BLaER1 treated with 17β-estradiol and CSF1 and Interleukin-3, amounts not matched to agents 10 nM and 100 nM (cell line): ENCODE data around the gene ATP12A.

Experiments
- H3K27ac ChIP-seq, 11 experiments: shearing (Covaris generic); formaldehyde crosslinking; 2 replicates each; pipeline ENCODE4 v1.8.1; 2022
- H3K27me3 ChIP-seq, 11 experiments: shearing (Covaris generic); formaldehyde crosslinking; 2 replicates each; pipeline ENCODE4 v1.8.1; 2022
- H3K36me3 ChIP-seq, 11 experiments: shearing (Covaris generic); formaldehyde crosslinking; 2 replicates each; pipeline ENCODE4 v1.8.1; 2022
- H3K4me1 ChIP-seq, 10 experiments: shearing (Covaris generic); formaldehyde crosslinking; 2 replicates each; pipeline ENCODE4 v1.8.1; 2022
- H3K4me2 ChIP-seq, 11 experiments: shearing (Covaris generic); formaldehyde crosslinking; 2 replicates each; pipeline ENCODE4 v1.8.1; 2022
- H3K4me3 ChIP-seq, 10 experiments: shearing (Covaris generic); formaldehyde crosslinking; 2 replicates each; pipeline ENCODE4 v1.8.1; 2022
- H3K9ac ChIP-seq, 11 experiments: shearing (Covaris generic); formaldehyde crosslinking; 2 replicates each; pipeline ENCODE4 v1.8.1; 2022
- H3K9me3 ChIP-seq, 11 experiments: shearing (Covaris generic); formaldehyde crosslinking; replicated peaks in 1 of 11; 2 replicates each; pipeline ENCODE4 v1.8.1; 2022
- H4K20me1 ChIP-seq, 11 experiments: shearing (Covaris generic); formaldehyde crosslinking; 2 replicates each; pipeline ENCODE4 v1.8.1; 2022
- Cebpa-rat ChIP-seq, 11 experiments: shearing (Covaris generic); IDR thresholded peaks; 2 replicates each; pipeline ENCODE4 v1.8.1; 2022

The ATP12A gene

DNA sequence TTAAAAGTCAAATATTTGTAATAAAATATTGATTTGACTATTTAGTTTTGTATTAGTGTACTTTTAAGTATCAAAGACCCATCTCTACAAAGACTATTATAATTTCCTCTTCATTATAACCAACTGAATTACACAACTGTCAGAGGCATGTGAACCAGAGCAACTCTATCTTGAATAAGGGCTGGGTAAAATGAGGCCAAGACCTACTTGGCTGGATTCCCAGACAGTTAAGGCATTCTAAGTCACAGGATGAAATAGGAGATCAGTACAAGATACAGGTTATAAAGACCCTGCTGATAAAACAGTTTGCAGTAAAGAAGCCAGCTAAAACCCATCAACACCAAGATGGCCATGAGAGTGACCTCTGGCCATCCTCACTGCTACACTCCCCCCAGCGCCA lies 36.2 kb upstream of the ATP12A start:
- Histone ChIP-seq H3K4me2 (no peak overlapping the region), H3K4me1 (no peaks in the 10 kb centered on the region), H4K20me1 (no peaks in the 10 kb centered on the region), H3K9me3 (no peaks in the 10 kb centered on the region), H3K9ac (no peak overlapping the region), H3K36me3 (no peaks in the 10 kb centered on the region), H3K27me3 (no peaks in the 10 kb centered on the region), H3K4me3 (no peak overlapping the region), H3K27ac (no peak overlapping the region)
- TF ChIP-seq Cebpa-rat (IDR thresholded peaks at IDR 0.05), result no peak

DNA sequence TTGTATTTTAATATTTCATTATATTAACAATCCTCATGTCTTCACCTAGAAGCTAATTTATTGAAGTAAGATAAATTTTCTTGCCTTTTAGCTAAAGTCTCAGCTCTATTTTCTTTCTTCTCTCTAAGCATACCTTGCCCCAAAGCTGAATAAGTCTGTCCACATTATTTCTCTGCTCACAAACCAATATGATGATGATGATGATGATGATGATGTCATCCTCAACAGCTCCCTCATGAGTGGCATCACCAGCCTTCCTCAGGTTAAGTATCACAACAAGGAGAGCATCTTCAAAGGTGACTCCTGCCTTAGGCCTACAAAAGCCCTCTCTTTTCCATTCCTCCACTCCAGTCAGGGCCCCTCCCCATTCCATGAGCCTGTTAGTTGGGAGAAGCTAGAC lies 31.9 kb upstream of the ATP12A start:
- Histone ChIP-seq H4K20me1 (no peaks in the 10 kb centered on the region), H3K36me3 (no peaks in the 10 kb centered on the region), H3K4me1 (no peaks in the 10 kb centered on the region), H3K27ac (no peak overlapping the region), H3K4me3 (no peak overlapping the region), H3K9me3 (no peaks in the 10 kb centered on the region), H3K9ac (no peak overlapping the region), H3K4me2 (no peak overlapping the region), H3K27me3 (no peaks in the 10 kb centered on the region)
- TF ChIP-seq Cebpa-rat (IDR thresholded peaks at IDR 0.05), result no peak

GRCh38 chr13:24648983-24649687 lies 31.1 kb upstream of the ATP12A start:
- no peak overlapping the region for H3K9ac ChIP-seq
- H3K4me3 ChIP-seq, result no peak overlapping the region
- H3K4me1 ChIP-seq, result no peaks in the 10 kb centered on the region
- H3K36me3 ChIP-seq, result no peaks in the 10 kb centered on the region
- no peak overlapping the region for H3K27ac ChIP-seq
- TF ChIP-seq Cebpa-rat (IDR thresholded peaks at IDR 0.05), result no peak
- no peaks in the 10 kb centered on the region for H3K9me3 ChIP-seq
- H3K27me3 ChIP-seq, result no peaks in the 10 kb centered on the region
- H4K20me1 ChIP-seq, result no peaks in the 10 kb centered on the region
- peak overlapping the region in 1 of 11 experiments; percentile 5; a peak in 1 of 22 replicates for H3K4me2 ChIP-seq

- no peaks in the 10 kb centered on the region for H3K9me3 ChIP-seq
- no peak overlapping the region for H3K4me2 ChIP-seq
- no peaks in the 10 kb centered on the region for H3K4me1 ChIP-seq
- no peaks in the 10 kb centered on the region for H3K27me3 ChIP-seq
- H3K9ac ChIP-seq, result no peak overlapping the region
- no peak overlapping the region for H3K27ac ChIP-seq
- TF ChIP-seq Cebpa-rat (IDR thresholded peaks at IDR 0.05), result no peak
- H3K4me3 ChIP-seq, result no peak overlapping the region
- no peaks in the 10 kb centered on the region for H3K36me3 ChIP-seq
- H4K20me1 ChIP-seq, result no peaks in the 10 kb centered on the region
Measured at GRCh38 chr13:24649688-24650043, 30.5 kb upstream of the ATP12A start.

DNA sequence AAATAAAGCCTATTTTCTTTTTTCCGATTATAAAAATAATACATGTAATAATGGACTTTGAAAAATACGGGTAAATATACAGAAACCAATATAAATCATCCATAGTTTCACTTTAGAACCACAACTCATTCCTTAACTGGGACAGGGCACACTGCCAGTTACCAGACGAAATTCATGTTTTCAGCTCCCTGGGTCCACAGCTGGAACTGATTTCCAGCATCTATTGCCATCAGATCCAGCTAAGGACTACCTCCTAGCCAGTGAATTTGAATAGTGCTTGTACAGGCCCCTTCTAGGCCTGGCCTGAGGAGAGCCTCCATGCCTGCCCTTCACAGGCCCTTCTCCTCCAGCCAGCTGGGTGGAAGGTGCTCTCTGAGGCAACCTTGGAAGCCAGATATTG lies 30.0 kb upstream of the ATP12A start:
- Histone ChIP-seq H3K9ac (no peak overlapping the region), H4K20me1 (no peaks in the 10 kb centered on the region), H3K4me1 (no peaks in the 10 kb centered on the region), H3K36me3 (no peaks in the 10 kb centered on the region), H3K27ac (no peak overlapping the region), H3K4me2 (no peak overlapping the region), H3K4me3 (no peak overlapping the region), H3K9me3 (no peaks in the 10 kb centered on the region), H3K27me3 (no peaks in the 10 kb centered on the region)
- no peak for TF ChIP-seq Cebpa-rat (IDR thresholded peaks at IDR 0.05)

- Histone ChIP-seq H3K9me3 (no peaks in the 10 kb centered on the region), H3K4me1 (no peaks in the 10 kb centered on the region), H3K9ac (no peak overlapping the region), H3K36me3 (no peaks in the 10 kb centered on the region), H3K4me2 (no peak overlapping the region), H3K4me3 (no peak overlapping the region), H4K20me1 (no peaks in the 10 kb centered on the region), H3K27ac (no peak overlapping the region), H3K27me3 (no peaks in the 10 kb centered on the region)
- no peak for TF ChIP-seq Cebpa-rat (IDR thresholded peaks at IDR 0.05)
Measured at GRCh38 chr13:24651718-24652345, 28.4 kb upstream of the ATP12A start.

- Histone ChIP-seq H3K36me3 (no peaks in the 10 kb centered on the region), H3K9me3 (no peaks in the 10 kb centered on the region), H3K4me1 (no peaks in the 10 kb centered on the region), H3K9ac (no peak overlapping the region), H3K4me3 (no peak overlapping the region), H4K20me1 (no peaks in the 10 kb centered on the region), H3K27ac (no peak overlapping the region), H3K4me2 (no peak overlapping the region), H3K27me3 (no peaks in the 10 kb centered on the region)
- no peak for TF ChIP-seq Cebpa-rat (IDR thresholded peaks at IDR 0.05)
Measured at GRCh38 chr13:24652359-24652758, 27.8 kb upstream of the ATP12A start.

DNA sequence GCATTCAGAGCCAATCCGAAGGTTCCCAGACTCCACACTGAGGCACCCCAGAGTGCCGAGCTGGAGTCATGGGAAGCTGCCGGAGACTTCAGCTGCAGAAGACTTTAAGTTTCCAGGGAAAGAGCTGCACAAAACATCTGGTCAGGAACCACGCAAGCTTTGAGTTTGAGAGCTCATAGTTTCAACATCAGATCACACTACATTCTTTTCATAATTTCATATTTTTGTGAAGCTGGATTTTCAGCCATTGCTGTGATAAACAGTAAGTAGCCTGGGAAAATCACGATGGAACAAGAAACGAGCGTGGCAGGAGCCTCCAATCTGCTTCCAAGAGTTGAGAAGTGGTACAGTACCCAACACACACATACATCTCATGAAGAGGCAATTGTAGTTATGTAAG lies 25.5 kb upstream of the ATP12A start:
- no peak overlapping the region for H3K9ac ChIP-seq
- H3K9me3 ChIP-seq, result no peaks in the 10 kb centered on the region
- H3K4me1 ChIP-seq, result no peaks in the 10 kb centered on the region
- H3K27ac ChIP-seq, result no peak overlapping the region
- no peaks in the 10 kb centered on the region for H3K27me3 ChIP-seq
- no peak for TF ChIP-seq Cebpa-rat (IDR thresholded peaks at IDR 0.05)
- no peak overlapping the region for H3K4me2 ChIP-seq
- H3K4me3 ChIP-seq, result no peak overlapping the region
- H3K36me3 ChIP-seq, result no peaks in the 10 kb centered on the region
- no peaks in the 10 kb centered on the region for H4K20me1 ChIP-seq

GRCh38 chr13:24659239-24659638 lies 21.0 kb upstream of the ATP12A start:
- no peaks in the 10 kb centered on the region for H3K27me3 ChIP-seq
- no peak overlapping the region for H3K4me3 ChIP-seq
- no peaks in the 10 kb centered on the region for H3K9me3 ChIP-seq
- no peaks in the 10 kb centered on the region for H3K4me1 ChIP-seq
- no peak overlapping the region for H3K27ac ChIP-seq
- no peak overlapping the region for H3K9ac ChIP-seq
- H3K36me3 ChIP-seq, result no peaks in the 10 kb centered on the region
- no peak for TF ChIP-seq Cebpa-rat (IDR thresholded peaks at IDR 0.05)
- H4K20me1 ChIP-seq, result no peaks in the 10 kb centered on the region
- H3K4me2 ChIP-seq, result no peak overlapping the region

DNA sequence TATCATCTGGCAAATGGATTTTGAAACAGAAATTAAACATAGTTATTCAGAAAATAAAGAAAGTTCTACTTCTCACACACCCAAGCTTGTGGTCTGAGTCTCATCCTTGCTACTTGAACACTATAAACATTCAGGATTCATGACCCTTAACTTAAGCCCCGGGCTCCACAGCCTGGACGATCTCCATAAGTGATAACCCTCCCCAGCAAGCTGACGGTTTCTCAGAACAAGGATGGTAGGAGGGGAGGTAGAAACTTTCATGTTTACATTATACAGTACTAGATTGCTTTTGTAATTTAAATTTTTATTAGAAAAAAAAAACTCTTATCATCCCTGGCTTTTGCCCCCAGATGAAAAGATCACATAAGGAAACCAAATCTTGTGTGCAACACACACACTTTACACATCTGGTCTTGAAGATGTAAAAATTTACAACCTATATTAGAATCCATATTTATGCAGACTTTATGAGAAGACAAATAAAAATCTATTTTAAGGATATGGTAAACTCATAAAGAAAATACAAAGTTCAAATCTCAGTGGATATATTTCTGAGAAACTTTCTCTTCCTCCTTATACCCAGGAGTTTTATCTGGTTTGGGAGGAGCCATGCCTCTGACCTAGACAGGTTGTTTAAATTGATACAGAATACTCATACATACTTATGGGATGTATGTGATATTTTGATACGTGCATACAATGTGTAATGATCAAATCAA lies 20.0 kb upstream of the ATP12A start:
- Histone ChIP-seq H4K20me1 (no peaks in the 10 kb centered on the region), H3K4me1 (no peaks in the 10 kb centered on the region), H3K9ac (no peak overlapping the region), H3K4me2 (no peak overlapping the region), H3K27ac (no peak overlapping the region), H3K36me3 (no peaks in the 10 kb centered on the region), H3K27me3 (no peaks in the 10 kb centered on the region), H3K9me3 (no peaks in the 10 kb centered on the region), H3K4me3 (no peak overlapping the region)
- no peak for TF ChIP-seq Cebpa-rat (IDR thresholded peaks at IDR 0.05)
